GM20431 (cell line): ENCODE measurements around the gene NEUROD1.

Source experiments
- in situ Hi-C: fragments of 300-500 bp; cut with MseI, MboI; formaldehyde crosslinking; loops from one replicate; pipeline ENCODE4 v1.15.0; 2020; ENCODE audit warnings: low sequenced_read_pairs; ENCODE audit not compliant: unreplicated experiment

Gene NEUROD1

DNA sequence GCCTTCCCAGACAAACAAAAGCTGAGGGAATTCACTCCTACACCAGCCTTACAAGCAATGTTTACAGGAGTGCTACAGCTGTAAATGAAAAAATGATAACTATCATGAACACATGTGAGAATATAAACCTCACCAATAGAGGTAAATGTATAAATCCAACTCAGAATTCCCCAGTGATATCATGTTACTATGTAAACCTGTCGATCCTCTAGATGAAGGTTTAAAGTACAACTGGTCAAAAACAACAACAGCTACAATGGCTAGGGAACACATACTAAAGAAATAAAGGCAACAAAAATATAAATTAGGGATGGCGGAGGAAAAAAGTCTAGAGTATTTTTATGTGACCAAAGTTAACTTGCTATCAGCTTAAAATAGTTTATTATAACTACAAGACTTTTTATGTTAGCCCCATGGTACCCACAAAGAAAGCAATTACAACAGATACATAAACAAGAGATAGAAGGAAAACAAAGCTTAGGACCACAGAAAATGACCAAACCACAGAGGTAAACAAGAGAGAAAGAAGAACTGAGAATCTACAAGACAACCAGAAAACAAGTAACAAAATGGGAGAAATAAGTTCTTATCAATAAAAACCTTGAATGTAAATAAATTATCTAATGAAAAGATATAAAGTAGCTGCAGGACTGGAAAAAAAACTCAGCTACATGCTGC is 31.7 kb downstream of the NEUROD1 start:
- in situ Hi-C loops, result no loop called here

DNA sequence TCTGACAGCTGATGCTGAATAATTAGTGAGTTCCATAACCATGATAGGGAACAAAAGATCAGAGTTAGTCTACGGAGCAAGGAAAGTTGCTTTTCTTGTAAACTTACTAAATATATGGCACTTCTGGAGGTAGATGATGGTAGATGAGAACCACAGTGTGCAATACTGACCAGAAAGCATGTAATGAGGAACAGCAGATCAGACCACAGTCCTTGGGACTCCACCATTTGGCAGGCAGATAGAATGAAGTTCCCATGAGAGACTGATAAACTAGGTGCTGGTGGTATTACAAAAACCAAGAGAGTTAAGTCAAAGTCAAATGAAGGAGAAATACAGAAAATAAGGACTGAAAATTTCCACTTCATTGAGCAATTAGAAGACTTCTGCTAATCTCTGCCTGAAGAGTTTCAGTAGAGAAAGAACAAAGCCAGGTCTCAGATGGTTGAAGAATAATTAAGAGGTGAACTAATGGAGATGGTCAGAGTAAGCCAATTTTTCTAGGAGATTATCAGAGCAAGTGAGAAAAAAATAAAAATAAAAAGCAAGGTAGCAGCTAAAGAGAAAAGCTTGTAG is 33.8 kb downstream of the NEUROD1 start:
- in situ Hi-C loops, result no loop called here

DNA sequence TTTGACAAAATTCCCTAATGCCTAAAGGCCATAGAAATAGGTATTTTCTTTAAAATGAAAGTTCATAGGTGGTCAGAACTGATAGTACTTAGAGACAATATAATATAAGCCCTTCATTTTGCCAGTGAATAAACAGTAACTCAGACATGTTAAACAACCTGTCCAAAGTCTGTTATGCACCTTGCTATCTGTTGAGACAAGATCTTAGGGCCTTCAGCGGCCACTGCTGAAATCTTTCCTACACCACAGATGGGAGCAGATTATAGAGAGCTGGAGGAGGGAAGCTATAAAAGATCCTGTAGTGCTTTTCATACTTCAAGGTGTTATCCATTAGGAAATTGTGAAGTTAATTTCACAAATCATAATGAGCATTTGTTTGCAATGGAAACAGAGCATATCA is 37.2 kb downstream of the NEUROD1 start:
- in situ Hi-C loops, result no loop called here

DNA sequence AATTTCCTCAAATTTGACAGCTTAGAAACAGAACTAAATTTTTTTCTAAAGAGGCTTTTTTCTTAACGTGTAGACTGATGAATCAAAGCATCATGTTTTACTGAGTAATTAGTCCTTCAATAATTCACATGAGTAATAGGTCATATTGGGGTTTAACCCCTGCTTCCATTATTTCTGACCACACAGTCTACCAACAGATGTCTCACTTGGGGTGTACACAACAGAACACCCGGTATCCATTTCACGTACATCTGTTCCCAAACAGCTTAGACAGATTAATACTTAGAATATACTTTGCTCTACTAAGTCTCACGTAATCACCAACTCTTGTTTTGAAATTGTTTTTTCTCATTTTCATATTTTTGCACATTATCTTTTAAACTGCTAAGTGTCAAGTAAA is 38.2 kb downstream of the NEUROD1 start:
- in situ Hi-C loops, result no loop called here

DNA sequence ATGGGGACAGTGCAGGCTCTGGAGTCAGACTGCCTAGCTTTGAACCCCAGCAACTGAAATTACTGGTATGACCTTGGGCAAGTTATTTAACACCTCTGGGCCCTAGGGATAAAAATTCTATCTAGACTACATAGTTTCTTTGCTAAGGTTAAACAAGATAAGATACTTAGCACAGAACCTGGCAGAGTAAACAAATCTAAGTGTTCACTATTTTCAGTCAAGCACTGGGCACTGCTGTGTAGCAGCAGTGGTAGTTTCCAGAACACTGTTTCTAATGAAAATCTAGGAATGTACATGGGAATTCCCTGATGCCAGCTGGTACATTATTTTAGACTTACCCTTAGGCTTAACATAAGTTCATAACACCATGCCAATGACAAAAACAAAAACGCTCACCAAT is 40.6 kb downstream of the NEUROD1 start:
- in situ Hi-C loops, result no loop called here

DNA sequence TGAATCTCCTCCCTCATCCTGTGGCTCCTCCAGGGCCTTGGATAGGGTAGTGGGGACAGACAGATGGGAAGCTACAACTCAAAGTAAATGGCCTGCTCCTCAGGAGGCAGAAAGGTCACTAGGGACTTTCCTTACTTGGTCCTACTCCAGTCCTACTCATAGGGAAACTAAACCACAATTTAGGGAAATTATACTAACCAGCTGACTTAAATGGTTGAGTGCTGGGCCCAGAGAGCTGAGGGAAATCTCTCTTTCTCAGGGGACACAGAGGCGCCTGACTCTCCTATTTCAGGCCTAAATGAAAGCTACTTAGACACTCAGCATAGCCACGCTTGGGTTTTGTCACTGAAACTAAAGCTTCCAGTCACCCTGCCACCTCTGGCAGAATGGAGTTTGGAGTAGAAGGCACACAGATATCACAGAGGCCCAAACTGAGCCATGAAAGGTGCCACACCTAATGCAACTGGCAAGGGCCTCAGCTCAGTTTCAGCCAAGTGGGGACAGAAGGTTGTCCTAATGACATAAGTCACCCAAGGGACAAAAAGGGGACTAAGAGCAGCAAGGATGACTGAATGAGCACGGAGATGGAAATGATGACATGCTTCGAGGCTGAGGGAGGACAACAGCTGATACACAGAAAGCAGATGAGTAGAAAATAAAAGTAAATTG is 47.5 kb downstream of the NEUROD1 start:
- in situ Hi-C loops, result no loop called here

DNA sequence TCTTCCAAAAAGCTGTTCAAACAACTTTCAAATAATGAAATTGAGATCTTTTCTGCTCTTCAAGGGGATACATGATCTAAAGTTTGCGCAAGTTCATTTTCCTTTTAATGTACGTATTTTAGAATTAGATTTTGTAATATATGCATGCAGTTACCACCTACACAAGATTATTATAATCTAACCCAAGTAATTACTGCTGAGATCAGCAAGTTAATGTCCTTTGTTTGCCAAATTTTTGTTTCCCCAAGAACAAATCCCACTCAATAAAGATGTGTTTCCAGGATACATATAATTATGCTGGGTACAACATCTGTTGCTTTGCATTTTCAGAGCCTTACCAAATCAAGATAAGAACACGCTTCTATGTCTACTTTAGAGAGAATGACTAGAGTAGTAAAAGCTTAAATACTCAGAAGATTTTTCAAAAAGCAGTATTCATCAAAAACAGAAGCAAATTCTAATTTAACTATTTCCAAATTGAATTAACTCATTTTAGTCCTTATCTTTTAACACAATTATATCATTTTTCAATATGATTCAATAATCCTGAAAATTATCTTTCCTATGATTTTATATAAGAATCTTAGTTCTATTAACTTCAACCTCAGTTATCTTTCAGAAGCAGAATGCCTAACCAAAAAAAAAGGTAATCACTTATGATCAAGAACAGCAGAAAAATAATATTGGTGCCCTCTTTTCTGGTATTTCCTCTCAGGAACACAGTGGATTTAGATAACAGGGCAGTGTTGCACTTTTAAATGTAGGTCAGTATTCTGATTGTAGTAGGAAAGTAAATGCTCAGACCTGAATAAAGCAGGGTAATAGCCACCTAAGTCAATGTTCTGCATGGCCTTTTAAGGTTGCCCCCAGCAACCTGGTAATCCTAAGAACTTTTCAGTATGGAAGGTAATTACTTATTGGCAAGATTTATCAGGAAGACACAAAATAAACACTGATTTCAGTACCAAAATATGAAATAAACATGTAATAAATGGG is 51.4 kb downstream of the NEUROD1 start:
- in situ Hi-C loops, result no loop called here

DNA sequence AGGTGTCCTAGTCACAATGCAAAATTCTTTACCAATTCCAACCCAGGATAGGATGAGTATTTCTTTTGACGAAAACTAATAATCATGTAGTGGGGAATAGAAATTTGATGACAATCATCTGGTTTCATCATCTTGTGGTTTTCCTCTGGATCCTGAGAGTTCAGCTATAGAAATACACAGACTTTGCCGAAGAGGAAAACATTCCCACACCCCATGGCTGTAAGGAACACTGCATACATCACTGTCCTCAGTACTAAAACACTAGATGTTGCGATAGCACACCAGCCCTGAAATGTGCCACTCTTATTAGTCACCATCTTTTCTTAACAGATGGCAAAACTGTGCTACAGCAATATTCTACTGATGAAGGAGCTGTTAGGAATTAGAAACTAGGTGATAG is 52.8 kb downstream of the NEUROD1 start:
- in situ Hi-C loops, result no loop called here

DNA sequence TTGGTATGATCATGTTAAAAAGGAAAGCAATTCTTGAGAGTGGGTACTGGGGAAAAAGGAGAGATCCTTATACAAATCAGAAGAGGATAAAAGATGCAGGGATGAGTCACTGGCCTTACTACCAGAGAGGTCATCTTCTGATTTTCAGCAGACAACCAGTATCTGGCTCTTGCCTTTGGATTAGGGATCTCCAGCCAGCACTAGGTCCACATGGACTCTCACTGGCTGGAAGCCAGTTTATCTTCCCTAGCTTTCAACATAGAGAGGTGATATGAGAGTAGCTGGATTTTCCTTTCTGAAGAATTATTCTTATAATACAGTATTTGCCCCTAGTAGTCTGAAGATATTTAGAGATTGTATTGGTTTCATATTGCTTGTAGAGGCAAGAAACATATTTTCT is 53.6 kb downstream of the NEUROD1 start:
- in situ Hi-C loops, result no loop called here
